Gastroesophageal sphincter (tissue), 4 donors: ENCODE measurements around the gene SUCLG2. TPM values are rescaled to one million over a fixed set of nuclear protein-coding genes. Genes with fewer than 3 reads are reported as not detected.

Experiments
- ATAC-seq: fragments of 150-250 bp; one replicate; pipeline ENCODE4 v1.9.1; 2016; ENCODE audit warnings: mild to moderate bottlenecking, moderate library complexity
- H3K27ac ChIP-seq, 4 donors: fragments of 200-600 bp; sonication (generic) in 3 of 4; 1 replicate in 3 of 4; 2 replicates in 1 of 4; pipeline ENCODE4 v1.5.1; 2016 to 2019
- H3K27me3 ChIP-seq: fragments of 200-600 bp; sonication (generic); one replicate; pipeline ENCODE4 v1.5.1; 2019
- H3K36me3 ChIP-seq, 2 donors: fragments of 200-600 bp; sonication (generic); one replicate each; pipeline ENCODE4 v1.5.1; 2019; ENCODE audit warnings: control low read depth in 1 of 2
- H3K4me1 ChIP-seq, 3 donors: fragments of 200-600 bp; sonication (generic); 1 replicate in 2 of 3; 2 replicates in 1 of 3; pipeline ENCODE4 v1.5.1; 2016 to 2019; ENCODE audit warnings: control low read depth in 2 of 3
- H3K4me3 ChIP-seq, 2 donors: fragments of 200-600 bp; sonication (generic); one replicate each; pipeline ENCODE4 v1.5.1; 2019; ENCODE audit warnings: mild to moderate bottlenecking in 1 of 2, moderate library complexity in 1 of 2
- H3K9me3 ChIP-seq, 3 donors: fragments of 200-600 bp; sonication (generic); one replicate each; pipeline ENCODE4 v1.5.1; 2017 to 2019; ENCODE audit warnings: control low read depth in 2 of 3
- EP300 ChIP-seq: sonication (generic); formaldehyde crosslinking; IDR thresholded peaks from one replicate; pipeline ENCODE4 v1.6.1; 2017; ENCODE audit warnings: antibody characterized with exemption, mild to moderate bottlenecking
- POLR2A ChIP-seq, 2 donors: fragments of 450-650 bp; IDR thresholded peaks; one replicate each; pipeline ENCODE4 v1.6.1; 2017; ENCODE audit warnings: antibody characterized with exemption in 2 of 2, mild to moderate bottlenecking in 2 of 2, moderate library complexity in 1 of 2
- POLR2AphosphoS5 ChIP-seq: sonication (generic); formaldehyde crosslinking; IDR thresholded peaks from one replicate; pipeline ENCODE4 v1.6.1; 2017; ENCODE audit warnings: antibody characterized with exemption
- WGBS, 2 donors: methylation state at CpG; one replicate each; pipeline ENCODE4 v1.1.5; 2018; ENCODE audit warnings: low coverage in 1 of 2; 5-methylcytosine and 5-hydroxymethylcytosine counted together
- total RNA-seq, 4 donors: library from RNA; depleted of rRNA; stranded (reverse); fragments of >200 nt; gene quantifications; one replicate each; pipeline ENCODE4 v1.1.0, GENCODE V29; 2016
- TF ChIP-seq, protein P1 (sequence below), 4 experiments: fragments of 200-600 bp in 2 of 4; fragments of 450-650 bp in 2 of 4; sonication (generic) in 1 of 4; IDR thresholded peaks; one replicate each; pipeline ENCODE4 v1.5.1; 2017 to 2019; ENCODE audit warnings: antibody characterized with exemption in 4 of 4, mild to moderate bottlenecking in 2 of 4, moderate library complexity in 2 of 4

SUCLG2 gene
- total RNA-seq, 4 donors from 2014 or later, result 53.3 to 79.4 (median 69.8) TPM

- Histone ChIP-seq H3K27ac (no peak overlapping the region), H3K4me1 (peaks cover 0 to 13% (median 0%) of the 10 kb centered on the region in 3 donors), H3K4me3 (no peak overlapping the region), H3K9me3 (no peaks in the 10 kb centered on the region), H3K36me3 (peaks cover 0 to 7% of the 10 kb centered on the region in 2 donors), H3K27me3 (no peaks in the 10 kb centered on the region)
- ATAC-seq, result no peak
- WGBS, 2 donors, result 94 to 99% methylated on average over 7 of the region's 7 CpGs
- no peak for TF ChIP-seq POLR2AphosphoS5
- no peak for TF ChIP-seq POLR2A (IDR thresholded peaks at IDR 0.05)
- TF ChIP-seq, protein P1, sequence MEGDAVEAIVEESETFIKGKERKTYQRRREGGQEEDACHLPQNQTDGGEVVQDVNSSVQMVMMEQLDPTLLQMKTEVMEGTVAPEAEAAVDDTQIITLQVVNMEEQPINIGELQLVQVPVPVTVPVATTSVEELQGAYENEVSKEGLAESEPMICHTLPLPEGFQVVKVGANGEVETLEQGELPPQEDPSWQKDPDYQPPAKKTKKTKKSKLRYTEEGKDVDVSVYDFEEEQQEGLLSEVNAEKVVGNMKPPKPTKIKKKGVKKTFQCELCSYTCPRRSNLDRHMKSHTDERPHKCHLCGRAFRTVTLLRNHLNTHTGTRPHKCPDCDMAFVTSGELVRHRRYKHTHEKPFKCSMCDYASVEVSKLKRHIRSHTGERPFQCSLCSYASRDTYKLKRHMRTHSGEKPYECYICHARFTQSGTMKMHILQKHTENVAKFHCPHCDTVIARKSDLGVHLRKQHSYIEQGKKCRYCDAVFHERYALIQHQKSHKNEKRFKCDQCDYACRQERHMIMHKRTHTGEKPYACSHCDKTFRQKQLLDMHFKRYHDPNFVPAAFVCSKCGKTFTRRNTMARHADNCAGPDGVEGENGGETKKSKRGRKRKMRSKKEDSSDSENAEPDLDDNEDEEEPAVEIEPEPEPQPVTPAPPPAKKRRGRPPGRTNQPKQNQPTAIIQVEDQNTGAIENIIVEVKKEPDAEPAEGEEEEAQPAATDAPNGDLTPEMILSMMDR (IDR thresholded peaks at IDR 0.05), result no peak
- no peak for TF ChIP-seq EP300
Measured at GRCh38 chr3:67478423-67478822, 176.0 kb downstream of the SUCLG2 start.

DNA sequence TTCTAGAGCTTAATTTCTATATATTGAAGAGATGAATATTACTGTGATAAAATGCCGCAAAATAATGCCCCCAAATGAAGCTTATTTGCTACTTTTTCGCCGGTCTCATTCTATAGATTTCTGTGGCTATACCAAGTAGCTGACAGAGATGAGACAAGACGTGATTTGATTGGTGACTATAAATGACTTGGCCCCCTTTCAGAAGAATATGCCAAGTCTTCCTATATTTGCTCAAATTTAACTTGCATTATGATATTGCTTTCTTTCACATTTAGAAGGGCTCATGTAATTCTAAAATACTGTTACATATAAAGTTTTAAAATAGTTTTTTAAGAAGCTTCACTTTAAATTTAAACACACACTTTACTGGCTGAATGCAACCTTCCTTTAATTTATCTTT is 180.1 kb downstream of the SUCLG2 start:
- no peak for TF ChIP-seq POLR2A (IDR thresholded peaks at IDR 0.05)
- no peak for TF ChIP-seq EP300
- no peak for TF ChIP-seq POLR2AphosphoS5
- TF ChIP-seq, protein P1 (IDR thresholded peaks at IDR 0.05), result no peak
- WGBS, 2 donors, result 93 to 99% methylated on average over 4 of the region's 4 CpGs

GRCh38 chr3:67472674-67473201 is 181.7 kb downstream of the SUCLG2 start:
- TF ChIP-seq, protein P1 (IDR thresholded peaks at IDR 0.05), result no peak
- TF ChIP-seq EP300, result no peak
- no peak for TF ChIP-seq POLR2AphosphoS5
- TF ChIP-seq POLR2A (IDR thresholded peaks at IDR 0.05), result no peak
- Histone ChIP-seq H3K4me3 (no peak overlapping the region), H3K9me3 (no peaks in the 10 kb centered on the region), H3K4me1 (no peaks in the 10 kb centered on the region), H3K27me3 (no peaks in the 10 kb centered on the region), H3K36me3 (peaks cover 0 to 19% of the 10 kb centered on the region in 2 donors), H3K27ac (no peak overlapping the region)
- WGBS, 2 donors, result 88 to 94% methylated on average over 2 of the region's 2 CpGs
- ATAC-seq, result no peak

More for the DNA sequence above, 180.1 kb downstream of the SUCLG2 start:
- Histone ChIP-seq H3K36me3 (peaks cover 0 to 8% of the 10 kb centered on the region in 2 donors), H3K27ac (no peak overlapping the region), H3K4me1 (no peaks in the 10 kb centered on the region), H3K27me3 (no peaks in the 10 kb centered on the region), H3K4me3 (no peak overlapping the region), H3K9me3 (no peaks in the 10 kb centered on the region)
- ATAC-seq, result no peak

- Histone ChIP-seq H3K4me3 (no peak overlapping the region), H3K27me3 (no peaks in the 10 kb centered on the region), H3K4me1 (no peaks in the 10 kb centered on the region), H3K27ac (no peak overlapping the region), H3K36me3 (peaks cover 0 to 19% of the 10 kb centered on the region in 2 donors), H3K9me3 (no peaks in the 10 kb centered on the region)
- 100% methylated on average over 1 of the region's 1 CpG for WGBS, 2 donors
- no peak for TF ChIP-seq POLR2A (IDR thresholded peaks at IDR 0.05)
- no peak for TF ChIP-seq POLR2AphosphoS5
- TF ChIP-seq EP300, result no peak
- TF ChIP-seq, protein P1 (IDR thresholded peaks at IDR 0.05), result no peak
- ATAC-seq, result no peak
Measured at GRCh38 chr3:67470207-67470606, 184.2 kb downstream of the SUCLG2 start.

- Histone ChIP-seq H3K9me3 (no peaks in the 10 kb centered on the region), H3K36me3 (peaks cover 0 to 17% of the 10 kb centered on the region in 2 donors), H3K4me1 (no peaks in the 10 kb centered on the region), H3K27me3 (no peaks in the 10 kb centered on the region), H3K27ac (no peak overlapping the region), H3K4me3 (no peak overlapping the region)
- 92% methylated on average over 4 of the region's 4 CpGs; no CpG with 5 or more reads in 1 of the 2 donors for WGBS, 2 donors
- no peak for ATAC-seq
- TF ChIP-seq POLR2AphosphoS5 (no peak), EP300 (no peak), POLR2A (IDR thresholded peaks at IDR 0.05) (no peak)
- TF ChIP-seq, protein P1 (IDR thresholded peaks at IDR 0.05), result no peak
Measured at GRCh38 chr3:67468511-67468910, 185.9 kb downstream of the SUCLG2 start.
